Stomach (tissue), 4 donors: ENCODE results near the gene MYT1.

Experiments used
- EP300 ChIP-seq: sonication (generic); formaldehyde crosslinking; IDR thresholded peaks from one replicate; pipeline ENCODE4 v1.6.1; 2017; ENCODE audit warnings: antibody characterized with exemption
- POLR2A ChIP-seq, 4 donors: fragments of 450-650 bp; IDR thresholded peaks; one replicate each; pipeline ENCODE4 v1.6.1; 2016; ENCODE audit warnings: antibody characterized with exemption in 4 of 4, control low read depth in 2 of 4, mild to moderate bottlenecking in 1 of 4, moderate library complexity in 1 of 4
- POLR2AphosphoS5 ChIP-seq, 3 donors: sonication (generic); formaldehyde crosslinking; IDR thresholded peaks; one replicate each; pipeline ENCODE4 v1.6.1; 2016; ENCODE audit warnings: antibody characterized with exemption in 3 of 3
- TF ChIP-seq, protein P1 (sequence below), 7 experiments: fragments of 450-650 bp in 4 of 7; fragments of 200-600 bp in 3 of 7; sonication (generic) in 3 of 7; IDR thresholded peaks; one replicate each; pipeline ENCODE4 v1.5.1; 2016 to 2019; ENCODE audit warnings: antibody characterized with exemption in 7 of 7, control low read depth in 2 of 7, mild to moderate bottlenecking in 1 of 7

GRCh38 chr20:64264091-64264490 lies 99.8 kb downstream of the MYT1 start:
- no peak for TF ChIP-seq EP300
- no peak for TF ChIP-seq POLR2AphosphoS5 (IDR thresholded peaks at IDR 0.05)
- TF ChIP-seq, protein P1, sequence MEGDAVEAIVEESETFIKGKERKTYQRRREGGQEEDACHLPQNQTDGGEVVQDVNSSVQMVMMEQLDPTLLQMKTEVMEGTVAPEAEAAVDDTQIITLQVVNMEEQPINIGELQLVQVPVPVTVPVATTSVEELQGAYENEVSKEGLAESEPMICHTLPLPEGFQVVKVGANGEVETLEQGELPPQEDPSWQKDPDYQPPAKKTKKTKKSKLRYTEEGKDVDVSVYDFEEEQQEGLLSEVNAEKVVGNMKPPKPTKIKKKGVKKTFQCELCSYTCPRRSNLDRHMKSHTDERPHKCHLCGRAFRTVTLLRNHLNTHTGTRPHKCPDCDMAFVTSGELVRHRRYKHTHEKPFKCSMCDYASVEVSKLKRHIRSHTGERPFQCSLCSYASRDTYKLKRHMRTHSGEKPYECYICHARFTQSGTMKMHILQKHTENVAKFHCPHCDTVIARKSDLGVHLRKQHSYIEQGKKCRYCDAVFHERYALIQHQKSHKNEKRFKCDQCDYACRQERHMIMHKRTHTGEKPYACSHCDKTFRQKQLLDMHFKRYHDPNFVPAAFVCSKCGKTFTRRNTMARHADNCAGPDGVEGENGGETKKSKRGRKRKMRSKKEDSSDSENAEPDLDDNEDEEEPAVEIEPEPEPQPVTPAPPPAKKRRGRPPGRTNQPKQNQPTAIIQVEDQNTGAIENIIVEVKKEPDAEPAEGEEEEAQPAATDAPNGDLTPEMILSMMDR (IDR thresholded peaks at IDR 0.05): no peak
- TF ChIP-seq POLR2A (IDR thresholded peaks at IDR 0.05): no peak
